ENCODE results near the gene OGA.

GRCh38 chr10:101814466-101815071, 3.7 kb downstream of the OGA start:
- TF ChIP-seq RAD21 (IDR thresholded peaks at IDR 0.05 in 1 of 2, conservative IDR thresholded peaks at IDR 0.05 in 1 of 2; ENCODE audit: low read depth in 2 of 2, low read length in 2 of 2): no peak
- TF ChIP-seq EZH2 (IDR thresholded peaks at IDR 0.05; ENCODE audit: low read depth, low read length, severe bottlenecking): no peak
- no peak for TF ChIP-seq CTCF (IDR thresholded peaks at IDR 0.05; ENCODE audit: control extremely low read depth in 1 of 3, insufficient read depth in 1 of 3, low read depth in 1 of 3, low read length in 3 of 3)
- TF ChIP-seq PHF8 (conservative IDR thresholded peaks at IDR 0.05; ENCODE audit: low read depth, low read length): no peak
- TF ChIP-seq POLR2A (IDR thresholded peaks at IDR 0.05; ENCODE audit: control extremely low read depth in 1 of 2, low read depth in 2 of 2, low read length in 2 of 2): no peak
- no peak for TF ChIP-seq RBBP5 (IDR thresholded peaks at IDR 0.05; ENCODE audit: borderline replicate concordance, low read depth, low read length)

Measured in H1 (cell line).